Sigmoid colon (tissue), 7 donors: ENCODE results near the gene FOSL2. TPM values are rescaled to one million over a fixed set of nuclear protein-coding genes. Genes with fewer than 3 reads are reported as not detected.

Experiments
- DNase-seq: peaks from one replicate; pipeline ENCODE4 v3.0.0-alpha.2; 2019
- H3K27ac ChIP-seq, 4 donors: fragments of 200-600 bp; sonication (generic); one replicate each; pipeline ENCODE4 v1.5.1; 2016 to 2019; ENCODE audit warnings: mild to moderate bottlenecking in 1 of 4
- H3K27me3 ChIP-seq, 3 donors: fragments of 200-600 bp; sonication (generic); one replicate each; pipeline ENCODE4 v1.5.1; 2019; ENCODE audit warnings: mild to moderate bottlenecking in 1 of 3
- H3K36me3 ChIP-seq, 4 donors: fragments of 200-600 bp; sonication (generic); one replicate each; pipeline ENCODE4 v1.5.1; 2016 to 2019
- H3K4me1 ChIP-seq, 4 donors: fragments of 200-600 bp; sonication (generic); one replicate each; pipeline ENCODE4 v1.5.1; 2017 to 2019
- H3K4me3 ChIP-seq, 4 donors: fragments of 200-600 bp; sonication (generic); one replicate each; pipeline ENCODE4 v1.5.1; 2017 to 2019; ENCODE audit warnings: mild to moderate bottlenecking in 2 of 4, moderate library complexity in 1 of 4
- H3K9me3 ChIP-seq, 4 donors: fragments of 200-600 bp in 3 of 4; sonication (generic) in 3 of 4; one replicate each; pipeline versions ENCODE4 v1.5.1 to v1.6.1; 2013 to 2019
- CTCF ChIP-seq, 4 experiments: fragments of 450-650 bp in 3 of 4; fragments of 200-600 bp in 1 of 4; IDR thresholded peaks; one replicate each; pipeline ENCODE4 v1.5.1; 2016 to 2019; ENCODE audit warnings: antibody characterized with exemption in 4 of 4, mild to moderate bottlenecking in 3 of 4, moderate library complexity in 2 of 4
- EP300 ChIP-seq, 4 donors: sonication (generic); formaldehyde crosslinking; IDR thresholded peaks; one replicate each; pipeline ENCODE4 v1.6.1; 2017; ENCODE audit warnings: antibody characterized with exemption in 4 of 4
- POLR2A ChIP-seq, 2 donors: fragments of 450-650 bp; IDR thresholded peaks; one replicate each; pipeline ENCODE4 v1.6.1; 2016; ENCODE audit warnings: antibody characterized with exemption in 2 of 2, mild to moderate bottlenecking in 2 of 2, moderate library complexity in 2 of 2
- POLR2AphosphoS5 ChIP-seq, 4 donors: sonication (generic); formaldehyde crosslinking; IDR thresholded peaks; one replicate each; pipeline ENCODE4 v1.6.1; 2017; ENCODE audit warnings: antibody characterized with exemption in 4 of 4
- WGBS, 2 donors: extraction: QIAGEN DNeasy Blood & Tissue Kit; methylation state at CpG; one replicate each; pipeline ENCODE4 v1.1.7; 2013; 5-methylcytosine and 5-hydroxymethylcytosine counted together
- intact Hi-C: fragments of 100-400 bp; cut with DNase I; formaldehyde crosslinking; loops from one replicate; pipeline ENCODE4 v1.15.1; 2023
- polyA plus RNA-seq, 3 donors: library from polyadenylated mRNA; stranded (reverse); fragments of 200-250 nt; gene quantifications; one replicate each; pipeline ENCODE4 v1.2.3, GENCODE V29; 2013
- total RNA-seq, 4 donors: library from RNA; depleted of rRNA; stranded (reverse); fragments of >200 nt; gene quantifications; one replicate each; pipeline ENCODE4 v1.1.0, GENCODE V29; 2016
- donor health status: healthy with polysubstance abuse.
- donor health status: Bipolar disorder and iron deficiency.
- donor health status: healthy.

The FOSL2 gene
- total and polyA plus RNA-seq, 7 donors = 30.0 to 208 (median 65.8) TPM

- Histone ChIP-seq H3K27ac (no peak overlapping the region), H3K36me3 (no peaks in the 10 kb centered on the region), H3K27me3 (no peaks in the 10 kb centered on the region), H3K4me1 (no peaks in the 10 kb centered on the region), H3K9me3 (no peaks in the 10 kb centered on the region), H3K4me3 (no peak overlapping the region)
- DNase-seq = no peak
- 66 to 72% methylated on average over 2 of the region's 2 CpGs for WGBS, 2 donors
- intact Hi-C loops = no loop called here
- no peak for TF ChIP-seq CTCF (IDR thresholded peaks at IDR 0.05)
- TF ChIP-seq EP300 (IDR thresholded peaks at IDR 0.05) = no peak
- TF ChIP-seq POLR2A (IDR thresholded peaks at IDR 0.05) = no peak
- no peak for TF ChIP-seq POLR2AphosphoS5 (IDR thresholded peaks at IDR 0.05)
These were observed 68.4 kb downstream of the FOSL2 start for GRCh38 chr2:28461056-28461455.

- H3K9me3 ChIP-seq = no peaks in the 10 kb centered on the region
- no peaks in the 10 kb centered on the region for H3K27me3 ChIP-seq
- H3K4me3 ChIP-seq = no peak overlapping the region
- intact Hi-C loops = no loop called here
- no peak overlapping the region for H3K27ac ChIP-seq
- TF ChIP-seq POLR2A (IDR thresholded peaks at IDR 0.05) (no peak), EP300 (IDR thresholded peaks at IDR 0.05) (no peak), POLR2AphosphoS5 (IDR thresholded peaks at IDR 0.05) (no peak), CTCF (IDR thresholded peaks at IDR 0.05) (no peak)
- H3K4me1 ChIP-seq = no peaks in the 10 kb centered on the region
- no peaks in the 10 kb centered on the region for H3K36me3 ChIP-seq
- DNase-seq = no peak
These were observed 69.5 kb downstream of the FOSL2 start for GRCh38 chr2:28462122-28462521.

- H3K27me3 ChIP-seq = no peaks in the 10 kb centered on the region
- whole genome bisulfite sequencing, 2 donors = 71 to 72% methylated on average over 6 of the region's 6 CpGs
- H3K4me3 ChIP-seq = no peak overlapping the region
- H3K4me1 ChIP-seq = no peaks in the 10 kb centered on the region
- no peak overlapping the region for H3K27ac ChIP-seq
- no peaks in the 10 kb centered on the region for H3K9me3 ChIP-seq
- no peak for DNase-seq
- intact Hi-C loops = no loop called here
- no peaks in the 10 kb centered on the region for H3K36me3 ChIP-seq
- TF ChIP-seq POLR2AphosphoS5 (IDR thresholded peaks at IDR 0.05) = no peak
- no peak for TF ChIP-seq POLR2A (IDR thresholded peaks at IDR 0.05)
- TF ChIP-seq CTCF (IDR thresholded peaks at IDR 0.05) = no peak
- TF ChIP-seq EP300 (IDR thresholded peaks at IDR 0.05) = no peak
These were observed 70.7 kb downstream of the FOSL2 start for GRCh38 chr2:28463211-28463816.

GRCh38 chr2:28463893-28464292 is 71.2 kb downstream of the FOSL2 start:
- no peaks in the 10 kb centered on the region for H3K36me3 ChIP-seq
- no peaks in the 10 kb centered on the region for H3K4me1 ChIP-seq
- no peak for TF ChIP-seq POLR2AphosphoS5 (IDR thresholded peaks at IDR 0.05)
- no peak for TF ChIP-seq POLR2A (IDR thresholded peaks at IDR 0.05)
- no peak for TF ChIP-seq CTCF (IDR thresholded peaks at IDR 0.05)
- no peak for TF ChIP-seq EP300 (IDR thresholded peaks at IDR 0.05)
- no peaks in the 10 kb centered on the region for H3K27me3 ChIP-seq
- whole genome bisulfite sequencing, 2 donors = 60 to 79% methylated on average over 4 of the region's 4 CpGs
- no peak overlapping the region for H3K4me3 ChIP-seq
- H3K27ac ChIP-seq = no peak overlapping the region
- intact Hi-C loops = no loop called here
- DNase-seq = no peak
- no peaks in the 10 kb centered on the region for H3K9me3 ChIP-seq
